Activated CD4-positive, alpha-beta T cell treated with anti-CD3 and anti-CD28 coated beads, Interleukin-2, amount 50 U/mL, for 48 hours (primary cell): Measurements from ENCODE around the gene ATF5.
A peak's percentile ranks its signal among the peaks of the same experiment; 100 is the strongest.
"Not testable (repeated sequence)": the region's sequence is repeated elsewhere in the genome, so short reads cannot be mapped to it uniquely, and the experiment has no call there.

Experiments
- DNase-seq, 2 experiments: peaks; one replicate each; pipeline ENCODE4 v3.0.0-alpha.2; 2020

ATF5 gene

GRCh38 chr19:49924004-49924880 is 4.8 kb upstream of the ATF5 start:
- DNase-seq: no peak

DNA sequence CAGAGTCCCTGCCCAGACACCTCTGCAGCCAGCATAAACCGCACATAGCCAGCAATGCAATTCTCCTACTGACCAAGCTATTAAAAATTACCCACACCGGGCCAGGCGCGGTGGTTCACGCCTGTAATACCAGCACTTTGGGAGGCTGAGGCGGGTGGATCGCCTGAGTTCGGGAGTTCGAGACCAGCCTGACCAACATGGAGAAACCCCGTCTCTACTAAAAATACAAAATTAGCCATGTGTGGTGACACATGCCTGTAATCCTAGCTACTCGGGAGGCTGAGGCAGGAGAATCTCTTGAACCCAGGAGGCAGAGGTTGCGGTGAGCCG is 4.2 kb upstream of the ATF5 start:
- not testable (repeated sequence) for DNase-seq

DNA sequence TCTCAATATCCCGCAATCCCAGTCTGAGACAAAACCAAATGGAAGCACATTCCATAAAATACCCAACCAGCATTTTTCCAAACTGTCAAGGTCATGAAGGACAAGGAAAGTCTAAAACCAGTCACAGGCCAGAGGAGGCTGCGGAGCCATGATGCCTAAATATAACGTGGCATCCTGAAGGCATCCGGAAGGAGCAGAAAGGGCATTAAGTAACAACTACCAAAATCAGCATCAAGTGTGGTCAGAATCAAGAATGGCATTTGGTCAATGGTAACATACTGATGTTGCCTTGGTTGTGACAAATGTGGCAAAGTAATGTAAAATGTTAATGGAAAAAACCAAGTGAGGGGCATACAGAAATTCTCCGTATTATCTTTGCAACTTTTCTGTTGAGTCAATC is 3.5 kb upstream of the ATF5 start:
- no peak for DNase-seq

DNA sequence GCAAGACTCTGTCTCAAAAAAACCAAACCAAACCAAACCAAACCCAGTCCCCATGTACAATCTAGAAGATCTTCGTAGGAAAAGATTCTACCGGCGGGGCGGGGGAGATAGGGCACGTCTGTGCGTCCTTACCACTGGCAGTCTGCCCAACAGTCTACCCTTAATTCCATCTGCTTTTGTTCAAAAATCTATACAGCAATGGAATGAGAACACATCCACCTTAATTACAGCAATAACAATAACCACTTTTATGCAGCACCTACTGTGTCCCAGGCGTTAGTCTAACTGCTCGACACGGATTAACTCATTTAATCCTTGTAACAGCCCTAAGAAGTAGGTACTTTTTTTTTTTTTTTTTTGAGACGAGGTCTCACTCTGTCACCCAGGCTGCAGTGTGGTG is 2.5 kb upstream of the ATF5 start:
- no peak for DNase-seq

DNA sequence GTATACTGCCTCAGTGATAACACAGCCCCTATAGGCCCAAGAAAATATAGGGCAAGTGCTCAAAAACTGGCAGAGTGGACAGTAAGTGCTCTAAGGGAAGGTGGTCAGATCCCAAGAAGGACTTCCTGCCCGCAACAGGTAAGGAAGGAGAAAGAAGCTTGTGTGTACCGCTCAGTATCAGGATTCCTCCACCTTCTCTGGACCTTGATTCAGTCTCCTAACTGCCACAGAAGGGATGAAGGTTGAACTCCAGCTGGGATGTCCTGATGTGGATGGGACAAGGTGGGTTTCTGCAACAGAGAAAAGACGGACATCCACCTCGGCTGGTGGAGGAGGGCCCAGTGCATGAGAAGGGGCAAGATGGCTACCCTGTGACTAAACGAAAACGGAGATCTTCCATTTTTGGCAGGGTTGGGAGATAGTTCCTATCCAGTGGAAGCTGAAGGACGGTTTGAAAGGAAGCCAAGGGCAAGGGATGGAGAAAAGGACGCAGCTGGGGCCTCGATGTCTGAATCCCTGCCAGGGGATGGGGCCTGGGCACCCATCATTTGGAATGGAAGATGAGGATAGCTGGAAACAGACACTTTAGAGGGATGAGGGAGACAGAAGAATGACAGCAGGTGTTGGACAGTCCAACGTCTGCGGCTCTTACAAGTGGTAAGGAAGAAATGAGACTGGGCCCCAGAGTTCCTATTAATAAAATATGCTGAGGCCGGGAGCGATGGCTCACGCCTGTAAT is 1.3 kb upstream of the ATF5 start:
- no peak for DNase-seq

- DNase-seq: peak; percentile 91 to 93
Observed at GRCh38 chr19:49929611-49930482, 842 bp downstream of the ATF5 start.

- no peak for DNase-seq
Observed at GRCh38 chr19:49930483-49931011, 1.5 kb downstream of the ATF5 start.

GRCh38 chr19:49931293-49932040 is 2.5 kb downstream of the ATF5 start:
- no peak for DNase-seq

- no peak for DNase-seq
Observed at GRCh38 chr19:49932041-49932451, 3.0 kb downstream of the ATF5 start.

DNA sequence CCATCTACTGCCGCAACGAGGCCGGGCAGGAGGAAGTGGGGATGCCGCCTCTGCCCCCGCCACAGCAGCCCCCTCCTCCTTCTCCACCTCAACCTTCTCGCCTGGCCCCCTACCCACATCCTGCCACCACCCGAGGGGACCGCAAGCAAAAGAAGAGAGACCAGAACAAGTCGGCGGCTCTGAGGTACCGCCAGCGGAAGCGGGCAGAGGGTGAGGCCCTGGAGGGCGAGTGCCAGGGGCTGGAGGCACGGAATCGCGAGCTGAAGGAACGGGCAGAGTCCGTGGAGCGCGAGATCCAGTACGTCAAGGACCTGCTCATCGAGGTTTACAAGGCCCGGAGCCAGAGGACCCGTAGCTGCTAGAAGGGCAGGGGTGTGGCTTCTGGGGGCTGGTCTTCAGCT is 3.7 kb downstream of the ATF5 start:
- DNase-seq: peak; percentile 40 to 47

DNA sequence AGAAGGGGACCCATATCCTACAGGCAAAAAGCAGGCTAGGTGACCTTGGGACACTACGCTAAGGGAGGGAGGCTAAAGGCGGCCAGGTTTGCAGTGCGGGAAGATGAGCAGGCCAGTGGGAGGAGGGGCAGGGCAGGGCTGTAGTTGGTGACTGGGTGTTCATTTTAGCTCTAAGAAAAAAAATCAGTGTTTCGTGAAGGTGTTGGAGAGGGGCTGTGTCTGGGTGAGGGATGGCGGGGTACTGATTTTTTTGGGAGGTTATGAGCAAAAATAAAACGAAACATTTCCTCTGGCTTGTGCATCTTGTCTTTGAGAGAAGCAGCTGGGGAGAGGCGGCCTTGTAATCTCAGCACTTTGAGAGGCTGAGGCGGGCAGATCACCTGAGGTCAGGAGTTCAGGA is 4.6 kb downstream of the ATF5 start:
- no peak for DNase-seq

DNA sequence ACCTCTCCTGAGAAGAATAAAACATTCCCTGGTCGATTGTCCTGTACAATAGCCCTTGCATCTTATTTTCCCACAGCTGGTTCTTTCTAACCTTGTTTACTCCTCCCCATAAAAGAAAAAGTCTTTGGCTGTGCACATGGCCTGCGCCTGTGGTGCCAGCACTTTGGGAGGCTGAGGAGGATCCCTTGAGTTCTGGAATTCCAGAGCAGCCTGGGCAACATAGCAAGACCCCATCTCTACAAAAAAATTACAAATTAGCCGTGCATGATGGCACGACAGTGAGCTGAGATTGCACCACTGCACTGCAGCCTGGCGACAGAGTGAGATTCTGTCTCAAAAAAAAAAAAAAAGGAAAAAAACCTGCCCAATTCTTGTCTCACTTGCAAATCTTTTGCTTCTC is 7.5 kb downstream of the ATF5 start:
- DNase-seq: no peak

GRCh38 chr19:49937750-49938381 is 8.9 kb downstream of the ATF5 start:
- DNase-seq: peak; percentile 84 to 89

- DNase-seq: no peak
Observed at GRCh38 chr19:49938662-49939061, 9.7 kb downstream of the ATF5 start.

DNA sequence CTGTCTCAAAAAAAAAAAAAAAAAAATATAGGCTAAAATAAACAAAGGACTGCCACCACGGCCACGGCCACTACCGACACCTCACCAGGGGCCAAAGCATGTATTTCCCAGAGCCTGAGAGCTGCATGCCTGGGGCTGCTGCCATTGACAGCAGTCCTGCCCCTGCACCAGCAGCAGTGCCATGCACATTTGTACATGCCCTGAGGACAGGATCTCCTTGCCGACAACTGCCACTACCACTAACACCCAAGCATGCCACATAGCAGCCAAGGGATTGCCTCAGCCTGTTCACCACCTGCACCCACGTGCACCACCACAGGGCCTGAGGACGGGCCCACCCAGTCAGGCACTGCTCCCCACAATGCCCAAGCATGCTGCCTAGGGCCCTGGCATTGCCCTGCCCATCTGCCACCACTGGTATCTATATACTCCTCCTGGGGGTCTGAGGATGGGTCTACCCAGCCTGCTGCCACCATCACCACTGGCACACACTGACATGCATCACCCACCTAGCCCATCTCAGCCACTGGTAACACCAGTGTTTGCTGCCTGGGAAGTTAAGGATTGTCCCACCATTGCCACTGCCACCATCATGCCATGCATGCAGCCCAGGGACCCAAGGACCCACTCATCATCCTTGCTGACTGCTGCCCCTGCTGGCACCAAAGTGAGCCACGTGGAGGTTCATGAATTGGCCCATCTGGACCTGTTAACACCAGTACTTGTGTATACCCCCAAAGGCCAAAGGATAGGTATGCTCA is 10.9 kb downstream of the ATF5 start:
- DNase-seq: no peak

DNA sequence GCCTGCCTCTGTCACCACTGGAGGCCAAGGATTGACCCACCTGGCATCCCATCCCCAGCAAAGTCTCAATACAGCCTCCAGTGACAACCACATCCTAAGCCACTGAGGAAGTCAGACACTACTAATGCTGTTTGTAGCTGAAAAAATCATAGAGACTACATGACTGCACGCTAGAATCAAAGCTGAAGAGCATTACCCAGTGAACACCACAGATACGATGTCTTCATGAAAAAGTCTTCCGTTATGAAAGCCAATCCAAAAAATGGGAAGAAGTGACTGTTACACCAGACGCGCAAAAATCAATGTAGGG is 11.4 kb downstream of the ATF5 start:
- DNase-seq: no peak

DNA sequence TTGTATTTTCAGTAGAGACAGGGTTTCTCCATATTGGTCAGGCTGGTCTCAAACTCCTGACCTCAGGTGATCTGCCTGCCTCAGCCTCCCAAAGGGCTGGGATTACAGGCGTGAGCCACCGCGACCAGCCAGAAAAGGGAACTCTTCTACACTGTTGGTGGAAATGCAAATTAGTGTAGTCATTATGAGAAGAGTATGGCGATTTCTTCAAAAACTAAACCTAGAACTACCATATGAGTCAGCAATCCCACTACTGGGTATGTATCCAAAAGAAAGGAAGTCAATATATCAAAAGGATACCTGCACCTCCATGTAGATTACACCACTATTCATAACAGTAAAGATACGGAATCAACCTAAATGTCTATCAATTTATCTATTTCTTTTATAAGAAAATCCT is 15.6 kb downstream of the ATF5 start:
- DNase-seq: not testable (repeated sequence)

DNA sequence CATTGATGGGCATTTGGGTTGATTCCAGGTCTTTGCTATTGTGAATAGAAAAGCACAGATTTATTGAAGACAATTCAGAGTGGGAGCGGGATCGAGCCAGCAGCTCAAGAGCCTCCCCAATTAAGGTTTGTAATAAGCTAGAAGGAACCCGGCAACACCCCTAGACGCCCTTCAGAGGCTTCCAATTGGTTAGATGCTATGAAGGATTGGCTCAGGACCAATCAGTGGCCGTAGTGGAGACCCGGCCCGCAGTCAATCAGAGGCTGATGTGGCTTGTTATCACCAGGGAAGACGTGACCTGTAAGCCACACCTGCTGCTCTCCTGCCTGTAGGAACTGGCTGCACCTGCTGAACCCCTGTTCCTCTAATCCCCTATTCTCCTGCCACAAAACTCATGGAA is 17.4 kb downstream of the ATF5 start:
- DNase-seq: no peak

DNA sequence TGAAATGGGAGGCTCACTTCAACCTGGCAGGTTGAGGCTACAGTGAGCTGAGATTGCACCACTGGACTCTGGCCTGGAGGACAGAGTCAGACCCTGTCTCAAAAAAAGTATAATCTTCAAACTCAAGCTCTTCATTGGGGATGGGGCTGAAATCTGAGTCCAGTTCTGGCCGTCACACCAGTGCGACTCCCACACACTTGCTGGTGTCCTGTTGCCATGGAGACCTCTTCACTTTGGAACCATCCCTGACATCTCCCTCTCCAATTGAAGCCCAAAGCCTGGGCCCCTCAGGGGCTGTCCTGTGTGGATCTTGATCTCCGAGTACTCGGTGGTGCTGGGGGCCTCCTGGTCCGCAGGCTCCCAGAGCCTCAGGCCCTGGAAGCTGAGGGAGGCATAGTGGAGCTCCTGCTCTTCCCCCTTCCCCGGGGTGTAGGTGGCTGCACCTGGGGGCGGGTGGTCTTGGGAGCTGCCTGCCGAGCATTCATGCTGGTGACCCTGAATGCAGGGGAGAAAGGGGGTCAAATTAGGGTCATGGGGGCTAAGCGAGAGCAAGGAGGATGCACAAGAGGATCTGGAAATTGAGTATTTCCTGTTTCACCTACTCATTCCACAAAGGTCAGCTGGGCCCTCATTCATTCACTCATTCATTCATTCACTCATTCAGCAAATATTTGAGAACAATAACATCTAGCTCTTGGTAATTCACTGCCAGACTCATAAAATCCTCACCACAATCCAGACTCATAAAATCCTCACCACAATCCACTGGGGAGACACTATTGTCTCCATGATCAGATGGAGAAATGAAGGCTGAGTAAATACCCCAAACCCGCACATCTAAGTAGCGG is 21.0 kb downstream of the ATF5 start:
- DNase-seq: no peak

GRCh38 chr19:49950590-49950948 is 21.6 kb downstream of the ATF5 start:
- no peak for DNase-seq
